Activated T-helper 17 cell treated with anti-CD3 and anti-CD28 coated beads, Interleukin-2, amount 50 U/mL, for 72 hours (primary cell): Measurements from ENCODE around the gene A3GALT2. TPM values are rescaled to one million over a fixed set of nuclear protein-coding genes. Genes with fewer than 3 reads are reported as not detected.
A peak's percentile ranks its signal among the peaks of the same experiment; 100 is the strongest.
"Not testable (repeated sequence)": the region's sequence is repeated elsewhere in the genome, so short reads cannot be mapped to it uniquely, and the experiment has no call there.

Source experiments
- ATAC-seq: fragments of 150-1000 bp; cut with Tn5 transposase; replicated peaks from 2 replicates; pipeline ENCODE4 v1.10.0; 2021; ENCODE audit warnings: mild to moderate bottlenecking, moderate library complexity
- H3K27ac Mint-ChIP-seq: one replicate; pipeline ENCODE4 v1.8.0; 2022; ENCODE audit warnings: mixed read lengths
- H3K27me3 Mint-ChIP-seq: one replicate; pipeline ENCODE4 v1.8.0; 2022; ENCODE audit warnings: mixed read lengths
- H3K36me3 Mint-ChIP-seq: one replicate; pipeline ENCODE4 v1.8.0; 2022; ENCODE audit warnings: low read depth, mild to moderate bottlenecking, mixed read lengths
- H3K4me1 Mint-ChIP-seq: one replicate; pipeline ENCODE4 v1.8.0; 2022; ENCODE audit warnings: mixed read lengths
- H3K4me3 Mint-ChIP-seq: one replicate; pipeline ENCODE4 v1.8.0; 2022; ENCODE audit warnings: mild to moderate bottlenecking, mixed read lengths
- H3K9me3 Mint-ChIP-seq: one replicate; pipeline ENCODE4 v1.8.0; 2022; ENCODE audit warnings: mixed read lengths
- total RNA-seq, 2 donors: library from RNA; stranded (reverse); gene quantifications; one replicate each; pipeline ENCODE4 v1.2.3, GENCODE V29; 2022

The A3GALT2 gene
- total RNA-seq, 2 donors from 2014 or later, result not detected

- peaks cover 7% of the 10 kb centered on the region for H3K27me3 Mint-ChIP-seq
- H3K27ac Mint-ChIP-seq, result peak overlapping the region; percentile 55
- H3K36me3 Mint-ChIP-seq, result peaks cover 7% of the 10 kb centered on the region
- peak; percentile 64 for ATAC-seq
- H3K4me1 Mint-ChIP-seq, result no peaks in the 10 kb centered on the region
- no peaks in the 10 kb centered on the region for H3K9me3 Mint-ChIP-seq
- no peak overlapping the region for H3K4me3 Mint-ChIP-seq
These were observed 18.6 kb downstream of the A3GALT2 start for GRCh38 chr1:33302325-33302724.

GRCh38 chr1:33301273-33301984 lies 19.5 kb downstream of the A3GALT2 start:
- H3K27ac Mint-ChIP-seq, result no peak overlapping the region
- peaks cover 14% of the 10 kb centered on the region for H3K36me3 Mint-ChIP-seq
- H3K4me1 Mint-ChIP-seq, result no peaks in the 10 kb centered on the region
- no peak for ATAC-seq
- peaks cover 7% of the 10 kb centered on the region for H3K27me3 Mint-ChIP-seq
- no peaks in the 10 kb centered on the region for H3K9me3 Mint-ChIP-seq
- H3K4me3 Mint-ChIP-seq, result no peak overlapping the region

GRCh38 chr1:33300673-33301072 lies 20.2 kb downstream of the A3GALT2 start:
- no peak for ATAC-seq
- Mint-ChIP-seq H3K9me3 (no peaks in the 10 kb centered on the region), H3K36me3 (peaks cover 16% of the 10 kb centered on the region), H3K4me3 (no peak overlapping the region), H3K27ac (no peak overlapping the region), H3K4me1 (no peaks in the 10 kb centered on the region), H3K27me3 (peaks cover under 1% of the 10 kb centered on the region)

GRCh38 chr1:33299461-33300155 lies 21.3 kb downstream of the A3GALT2 start:
- Mint-ChIP-seq H3K36me3 (peaks cover 16% of the 10 kb centered on the region), H3K27ac (no peak overlapping the region), H3K9me3 (no peaks in the 10 kb centered on the region), H3K4me3 (no peak overlapping the region), H3K27me3 (no peaks in the 10 kb centered on the region), H3K4me1 (no peaks in the 10 kb centered on the region)
- no peak for ATAC-seq

GRCh38 chr1:33298623-33299277 lies 22.1 kb downstream of the A3GALT2 start:
- no peaks in the 10 kb centered on the region for H3K4me1 Mint-ChIP-seq
- no peak overlapping the region for H3K4me3 Mint-ChIP-seq
- no peaks in the 10 kb centered on the region for H3K27me3 Mint-ChIP-seq
- H3K27ac Mint-ChIP-seq, result no peak overlapping the region
- H3K9me3 Mint-ChIP-seq, result no peaks in the 10 kb centered on the region
- peaks cover 16% of the 10 kb centered on the region for H3K36me3 Mint-ChIP-seq
- ATAC-seq, result peak; percentile 64

- H3K36me3 Mint-ChIP-seq, result peaks cover 16% of the 10 kb centered on the region
- H3K27me3 Mint-ChIP-seq, result no peaks in the 10 kb centered on the region
- H3K4me1 Mint-ChIP-seq, result no peaks in the 10 kb centered on the region
- no peak for ATAC-seq
- no peak overlapping the region for H3K27ac Mint-ChIP-seq
- no peaks in the 10 kb centered on the region for H3K9me3 Mint-ChIP-seq
- no peak overlapping the region for H3K4me3 Mint-ChIP-seq
These were observed 22.8 kb downstream of the A3GALT2 start for GRCh38 chr1:33297911-33298622.

GRCh38 chr1:33296824-33297223 lies 24.1 kb downstream of the A3GALT2 start:
- no peaks in the 10 kb centered on the region for H3K4me1 Mint-ChIP-seq
- no peak overlapping the region for H3K4me3 Mint-ChIP-seq
- peaks cover 16% of the 10 kb centered on the region for H3K36me3 Mint-ChIP-seq
- H3K27me3 Mint-ChIP-seq, result no peaks in the 10 kb centered on the region
- ATAC-seq, result no peak
- H3K27ac Mint-ChIP-seq, result peak overlapping the region; percentile 12
- no peaks in the 10 kb centered on the region for H3K9me3 Mint-ChIP-seq

- Mint-ChIP-seq H3K4me1 (no peaks in the 10 kb centered on the region), H3K27me3 (no peaks in the 10 kb centered on the region), H3K36me3 (peaks cover 16% of the 10 kb centered on the region), H3K9me3 (no peaks in the 10 kb centered on the region), H3K27ac (peak overlapping the region; percentile 12), H3K4me3 (no peak overlapping the region)
- no peak for ATAC-seq
These were observed 24.8 kb downstream of the A3GALT2 start for GRCh38 chr1:33296082-33296458.

GRCh38 chr1:33295450-33296081 lies 25.3 kb downstream of the A3GALT2 start:
- Mint-ChIP-seq H3K27ac (peak overlapping the region; percentile 81), H3K4me3 (no peak overlapping the region)
- peak; percentile 97 for ATAC-seq

GRCh38 chr1:33295023-33295422 lies 25.9 kb downstream of the A3GALT2 start:
- Mint-ChIP-seq H3K4me3 (no peak overlapping the region), H3K9me3 (no peaks in the 10 kb centered on the region), H3K4me1 (no peaks in the 10 kb centered on the region), H3K27ac (peak overlapping the region; percentile 81), H3K36me3 (peaks cover 16% of the 10 kb centered on the region), H3K27me3 (no peaks in the 10 kb centered on the region)
- no peak for ATAC-seq

More at GRCh38 chr1:33295450-33296081, 25.3 kb downstream of the A3GALT2 start:
- no peaks in the 10 kb centered on the region for H3K27me3 Mint-ChIP-seq
- H3K9me3 Mint-ChIP-seq, result no peaks in the 10 kb centered on the region
- no peaks in the 10 kb centered on the region for H3K4me1 Mint-ChIP-seq
- peaks cover 16% of the 10 kb centered on the region for H3K36me3 Mint-ChIP-seq

DNA sequence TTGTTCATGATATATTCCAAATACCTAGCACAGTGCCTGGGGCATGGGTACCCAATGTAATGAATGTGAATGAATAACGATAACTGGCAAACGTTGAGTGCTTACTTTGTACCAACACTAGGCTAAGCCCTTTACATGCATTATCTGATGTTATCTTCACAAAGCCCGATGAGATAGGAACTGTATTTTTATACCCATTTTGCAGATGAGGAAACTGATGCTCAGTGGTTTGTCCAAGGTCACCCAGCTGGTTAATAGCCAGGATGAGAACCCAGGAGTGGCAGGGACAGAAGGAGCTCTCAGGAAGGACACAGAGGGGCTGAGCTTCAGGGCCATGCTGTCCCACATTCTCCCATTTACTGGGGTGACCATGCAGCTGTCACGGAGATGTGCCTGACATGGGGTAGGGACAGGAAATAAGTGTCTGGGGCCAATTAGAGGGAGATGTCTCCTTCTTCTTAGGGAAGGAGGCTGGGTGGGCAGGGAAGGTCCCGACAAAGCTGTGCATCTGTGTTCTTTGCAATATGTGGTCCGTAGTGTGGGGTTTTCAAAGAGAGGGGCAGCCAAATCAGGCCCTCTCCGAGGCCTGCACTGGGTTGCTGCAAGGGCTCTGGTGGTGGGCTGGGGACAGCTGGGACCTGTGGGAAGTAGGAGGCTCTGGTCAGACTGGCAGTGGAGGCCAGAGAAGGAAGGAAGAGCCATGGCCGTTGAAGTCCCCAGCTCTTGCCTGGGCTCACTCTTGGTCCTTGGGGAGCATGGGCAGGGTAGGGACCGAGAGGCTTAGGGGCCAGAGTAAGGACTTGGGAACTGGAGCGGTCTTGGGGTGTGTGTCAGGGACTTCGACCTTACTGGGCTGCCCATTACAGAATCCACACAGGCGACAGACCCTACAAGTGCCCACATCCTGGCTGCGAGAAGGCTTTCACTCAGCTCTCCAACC lies 26.6 kb downstream of the A3GALT2 start:
- no peak for ATAC-seq

DNA sequence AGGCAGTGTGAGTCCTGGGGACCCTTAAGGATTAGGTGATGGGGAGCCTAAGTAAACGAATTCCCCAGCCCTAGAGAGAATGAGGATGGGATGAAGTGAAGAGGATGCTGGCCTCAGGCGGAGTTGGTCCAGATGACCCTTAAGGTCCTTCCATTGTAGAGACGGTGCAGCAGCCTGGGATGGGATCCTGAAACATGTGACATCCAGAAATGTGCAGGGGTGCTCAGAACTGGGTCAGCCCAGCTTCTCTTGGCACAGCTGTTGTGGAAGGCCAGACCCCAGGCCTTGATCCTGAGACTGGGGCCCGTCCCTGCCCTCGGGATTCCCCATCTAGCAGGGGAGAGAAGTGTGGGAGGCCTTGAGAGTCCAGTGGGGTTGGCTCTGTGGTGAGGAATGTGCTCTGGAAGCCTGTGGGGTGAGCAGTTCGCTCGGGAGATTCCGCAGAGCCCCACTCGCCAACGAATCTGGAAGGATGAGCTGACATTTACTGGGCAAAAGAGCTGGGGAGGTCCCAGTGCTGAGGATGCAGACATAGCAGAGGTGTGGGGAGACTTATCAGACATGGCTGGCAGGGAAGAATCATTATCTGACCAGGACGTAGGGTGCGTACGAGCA lies 28.1 kb downstream of the A3GALT2 start:
- ATAC-seq, result no peak
- no peaks in the 10 kb centered on the region for H3K27me3 Mint-ChIP-seq
- no peaks in the 10 kb centered on the region for H3K4me1 Mint-ChIP-seq
- peak overlapping the region; percentile 75 for H3K27ac Mint-ChIP-seq
- H3K4me3 Mint-ChIP-seq, result no peak overlapping the region
- peaks cover 9% of the 10 kb centered on the region for H3K36me3 Mint-ChIP-seq
- no peaks in the 10 kb centered on the region for H3K9me3 Mint-ChIP-seq

More for the DNA sequence above, 26.6 kb downstream of the A3GALT2 start:
- peaks cover 15% of the 10 kb centered on the region for H3K36me3 Mint-ChIP-seq
- H3K4me3 Mint-ChIP-seq, result no peak overlapping the region
- no peaks in the 10 kb centered on the region for H3K27me3 Mint-ChIP-seq
- no peaks in the 10 kb centered on the region for H3K4me1 Mint-ChIP-seq
- no peak overlapping the region for H3K27ac Mint-ChIP-seq
- H3K9me3 Mint-ChIP-seq, result no peaks in the 10 kb centered on the region

DNA sequence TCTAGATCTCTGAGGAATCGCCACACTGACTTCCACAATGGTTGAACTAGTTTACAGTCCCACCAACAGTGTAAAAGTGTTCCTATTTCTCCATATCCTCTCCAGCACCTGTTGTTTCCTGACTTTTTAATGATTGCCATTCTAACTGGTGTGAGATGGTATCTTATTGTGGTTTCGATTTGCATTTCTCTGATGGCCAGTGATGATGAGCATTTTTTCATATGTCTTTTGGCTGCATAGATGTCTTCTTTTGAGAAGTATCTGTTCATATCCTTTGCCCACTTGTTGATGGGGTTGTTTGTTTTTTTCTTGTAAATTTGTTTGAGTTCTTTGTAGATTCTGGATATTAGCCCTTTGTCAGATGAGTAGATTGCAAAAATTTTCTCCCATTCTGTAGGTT lies 30.3 kb downstream of the A3GALT2 start:
- H3K36me3 Mint-ChIP-seq, H3K4me1 Mint-ChIP-seq, H3K9me3 Mint-ChIP-seq, ATAC-seq, H3K4me3 Mint-ChIP-seq, H3K27me3 Mint-ChIP-seq, H3K27ac Mint-ChIP-seq: not testable (repeated sequence)
